Panc1 (cell line): ENCODE data around the gene YDJC.
"Not testable (repeated sequence)": the region's sequence is repeated elsewhere in the genome, so short reads cannot be mapped to it uniquely, and the experiment has no call there.

Experiments
- CTCF ChIP-seq: fragments of 450-650 bp; IDR thresholded peaks from 2 replicates; pipeline ENCODE4 v1.5.1; 2017; ENCODE audit warnings: mild to moderate bottlenecking
- REST ChIP-seq, 2 experiments: IDR thresholded peaks; 2 replicates each; pipeline ENCODE4 v1.6.1; 2011 to 2012; ENCODE audit warnings: low read depth in 2 of 2, control low read depth in 1 of 2, low read length in 1 of 2, mild to moderate bottlenecking in 1 of 2, moderate library complexity in 1 of 2; ENCODE audit not compliant: insufficient read depth in 1 of 2

GRCh38 chr22:21637450-21637849 is 7.6 kb upstream of the YDJC start:
- not testable (repeated sequence) for TF ChIP-seq CTCF; REST (IDR thresholded peaks at IDR 0.05; ENCODE audit: insufficient read depth in 1 of 2, low read depth in 2 of 2, low read length in 1 of 2)
